CD8-positive, alpha-beta memory T cell (primary cell): ENCODE measurements around the gene FAM83B. TPM values are rescaled to one million over a fixed set of nuclear protein-coding genes. Genes with fewer than 3 reads are reported as not detected.
"Not testable (repeated sequence)": the region's sequence is repeated elsewhere in the genome, so short reads cannot be mapped to it uniquely, and the experiment has no call there.

Source experiments
- CTCF ChIA-PET: fragments of 350-600 bp; sonication (Branson Sonifier 250); formaldehyde crosslinking; loops from one replicate; lab custom pipeline; 2021; ENCODE audit warnings: antibody characterized with exemption; lab: Charles Lee
- POLR2A ChIA-PET: fragments of 350-600 bp; sonication (Branson Sonifier 250); formaldehyde crosslinking; loops from one replicate; lab custom pipeline; 2021; ENCODE audit warnings: antibody characterized with exemption; lab: Charles Lee
- DNase-seq, 5 donors: peaks; one replicate each; pipeline versions ENCODE4 v3.0.0 to v3.0.0-alpha.2; 2020 to 2022; ENCODE audit warnings: mixed read lengths in 1 of 5
- H3K27ac ChIP-seq: one replicate; pipeline ENCODE4 v1.7.0; 2013; ENCODE audit warnings: low read depth, mild to moderate bottlenecking, low read length, moderate library complexity
- H3K27me3 ChIP-seq: 2 replicates; pipeline ENCODE4 v1.7.0; 2013; ENCODE audit warnings: low read length, mild to moderate bottlenecking; ENCODE audit not compliant: insufficient read depth, poor library complexity, severe bottlenecking
- H3K36me3 ChIP-seq: 2 replicates; pipeline ENCODE4 v1.7.0; 2013; ENCODE audit warnings: mild to moderate bottlenecking, low read length, moderate library complexity; ENCODE audit not compliant: insufficient read depth
- H3K4me1 ChIP-seq: 2 replicates; pipeline ENCODE4 v1.7.0; 2013; ENCODE audit warnings: mild to moderate bottlenecking, low read length, moderate library complexity; ENCODE audit not compliant: insufficient read depth
- H3K4me3 ChIP-seq: 2 replicates; pipeline ENCODE4 v1.7.0; 2013; ENCODE audit warnings: mild to moderate bottlenecking, low read length
- H3K9me3 ChIP-seq: 2 replicates; pipeline ENCODE4 v1.7.0; 2013; ENCODE audit warnings: mild to moderate bottlenecking, low read length
- H3K27ac Mint-ChIP-seq, 8 donors: one replicate each; pipeline ENCODE4 v1.8.0; 2020 to 2021; ENCODE audit warnings: mixed read lengths in 8 of 8, mild to moderate bottlenecking in 6 of 8, inconsistent platforms in 3 of 8, moderate library complexity in 3 of 8
- H3K27me3 Mint-ChIP-seq, 2 donors: one replicate each; pipeline ENCODE4 v1.8.0; 2020 to 2021; ENCODE audit warnings: mixed read lengths in 2 of 2, mild to moderate bottlenecking in 1 of 2, moderate library complexity in 1 of 2
- H3K36me3 Mint-ChIP-seq, 3 donors: one replicate each; pipeline ENCODE4 v1.8.0; 2020 to 2021; ENCODE audit warnings: mixed read lengths in 3 of 3, inconsistent platforms in 1 of 3, mild to moderate bottlenecking in 1 of 3
- H3K4me1 Mint-ChIP-seq, 3 donors: one replicate each; pipeline ENCODE4 v1.8.0; 2020 to 2021; ENCODE audit warnings: mixed read lengths in 3 of 3, inconsistent platforms in 1 of 3, mild to moderate bottlenecking in 1 of 3
- H3K4me3 Mint-ChIP-seq, 7 donors: one replicate each; pipeline ENCODE4 v1.8.0; 2020 to 2021; ENCODE audit warnings: mixed read lengths in 7 of 7, mild to moderate bottlenecking in 6 of 7, moderate library complexity in 4 of 7, inconsistent platforms in 2 of 7
- H3K9me3 Mint-ChIP-seq, 5 donors: one replicate each; pipeline ENCODE4 v1.8.0; 2020 to 2022; ENCODE audit warnings: mixed read lengths in 5 of 5, mild to moderate bottlenecking in 3 of 5, moderate library complexity in 2 of 5, inconsistent platforms in 1 of 5
- polyA plus RNA-seq: library from polyadenylated mRNA; unstranded; fragments of 300-500 nt; fragmentation: Illumina TruSeq; gene quantifications from one replicate; pipeline ENCODE4 v1.2.3, GENCODE V29; 2021
- total RNA-seq, 2 experiments: library from RNA; stranded (reverse); gene quantifications; one replicate each; pipeline ENCODE4 v1.2.3, GENCODE V29; 2021

FAM83B gene
- total and polyA plus RNA-seq, 3 experiments from 2014 or later: not detected

DNA sequence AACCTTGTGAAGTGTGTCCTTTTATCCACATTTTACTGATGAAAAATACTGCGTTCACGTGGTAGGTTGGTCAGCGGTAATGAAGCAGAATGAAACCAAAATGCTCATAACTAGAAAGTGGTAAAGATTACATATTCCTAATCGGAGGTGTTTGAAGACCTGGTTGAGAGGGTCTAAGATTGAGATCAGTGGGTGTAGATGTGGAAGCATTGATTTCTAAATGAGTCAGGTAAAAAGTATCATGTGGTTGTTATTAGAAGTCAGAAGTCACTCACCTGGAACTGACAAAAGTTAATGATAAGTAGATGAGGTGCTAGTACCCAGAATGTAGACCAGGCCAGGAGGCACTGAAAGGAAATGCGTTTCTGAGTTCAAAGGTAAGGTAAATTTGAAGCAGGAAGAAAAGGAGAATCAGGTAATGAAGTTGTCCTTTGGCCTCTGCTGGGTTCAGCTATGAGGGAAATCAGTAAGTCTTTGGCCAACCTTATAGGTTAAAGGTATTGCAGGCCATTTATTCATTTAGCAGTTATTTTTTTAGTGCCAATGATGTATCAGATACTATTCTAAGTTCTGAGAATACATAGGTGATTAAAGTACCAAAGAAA lies 31.2 kb downstream of the FAM83B start:
- H3K4me3 Mint-ChIP-seq: no peak overlapping the region
- Histone ChIP-seq H3K27me3 (no peaks in the 10 kb centered on the region), H3K27ac (no peak overlapping the region), H3K4me1 (no peaks in the 10 kb centered on the region), H3K36me3 (no peaks in the 10 kb centered on the region), H3K9me3 (no peaks in the 10 kb centered on the region), H3K4me3 (no peak overlapping the region)
- peaks cover 0 to 15% (median 2%) of the 10 kb centered on the region in 5 donors for H3K9me3 Mint-ChIP-seq
- DNase-seq: no peak
- no peaks in the 10 kb centered on the region for H3K36me3 Mint-ChIP-seq
- H3K4me1 Mint-ChIP-seq: no peaks in the 10 kb centered on the region
- ChIA-PET POLR2A (no interaction called here), CTCF (no interaction called here)
- no peaks in the 10 kb centered on the region for H3K27me3 Mint-ChIP-seq
- H3K27ac Mint-ChIP-seq: no peak overlapping the region

DNA sequence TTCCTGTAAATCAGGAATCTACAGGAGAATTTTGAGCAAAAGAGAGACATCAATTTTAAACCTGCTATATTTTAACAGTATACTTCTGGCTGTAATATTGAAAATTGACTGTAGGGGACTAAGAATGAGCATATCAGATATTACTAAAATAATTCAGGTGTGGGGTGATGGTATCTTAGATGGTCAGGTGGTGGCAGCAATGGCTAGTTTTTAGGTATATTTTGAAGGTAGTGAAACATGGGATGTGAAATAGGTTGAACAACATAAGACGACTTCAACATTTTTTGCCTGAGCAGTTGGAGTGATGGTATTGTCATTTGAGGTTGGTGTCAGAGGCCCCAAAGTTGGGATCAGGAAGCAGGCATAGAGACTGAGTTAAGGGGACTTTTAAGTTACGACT lies 32.1 kb downstream of the FAM83B start:
- POLR2A ChIA-PET: no interaction called here
- CTCF ChIA-PET: no interaction called here
- no peak overlapping the region for H3K4me3 ChIP-seq
- H3K27ac ChIP-seq: no peak overlapping the region
- no peaks in the 10 kb centered on the region for H3K4me1 ChIP-seq
- no peak overlapping the region for H3K4me3 Mint-ChIP-seq
- peaks cover 0 to 15% (median 2%) of the 10 kb centered on the region in 5 donors for H3K9me3 Mint-ChIP-seq
- no peaks in the 10 kb centered on the region for H3K9me3 ChIP-seq
- no peak for DNase-seq
- no peaks in the 10 kb centered on the region for H3K36me3 Mint-ChIP-seq
- no peak overlapping the region for H3K27ac Mint-ChIP-seq
- H3K4me1 Mint-ChIP-seq: no peaks in the 10 kb centered on the region
- no peaks in the 10 kb centered on the region for H3K27me3 ChIP-seq
- no peaks in the 10 kb centered on the region for H3K27me3 Mint-ChIP-seq
- no peaks in the 10 kb centered on the region for H3K36me3 ChIP-seq

DNA sequence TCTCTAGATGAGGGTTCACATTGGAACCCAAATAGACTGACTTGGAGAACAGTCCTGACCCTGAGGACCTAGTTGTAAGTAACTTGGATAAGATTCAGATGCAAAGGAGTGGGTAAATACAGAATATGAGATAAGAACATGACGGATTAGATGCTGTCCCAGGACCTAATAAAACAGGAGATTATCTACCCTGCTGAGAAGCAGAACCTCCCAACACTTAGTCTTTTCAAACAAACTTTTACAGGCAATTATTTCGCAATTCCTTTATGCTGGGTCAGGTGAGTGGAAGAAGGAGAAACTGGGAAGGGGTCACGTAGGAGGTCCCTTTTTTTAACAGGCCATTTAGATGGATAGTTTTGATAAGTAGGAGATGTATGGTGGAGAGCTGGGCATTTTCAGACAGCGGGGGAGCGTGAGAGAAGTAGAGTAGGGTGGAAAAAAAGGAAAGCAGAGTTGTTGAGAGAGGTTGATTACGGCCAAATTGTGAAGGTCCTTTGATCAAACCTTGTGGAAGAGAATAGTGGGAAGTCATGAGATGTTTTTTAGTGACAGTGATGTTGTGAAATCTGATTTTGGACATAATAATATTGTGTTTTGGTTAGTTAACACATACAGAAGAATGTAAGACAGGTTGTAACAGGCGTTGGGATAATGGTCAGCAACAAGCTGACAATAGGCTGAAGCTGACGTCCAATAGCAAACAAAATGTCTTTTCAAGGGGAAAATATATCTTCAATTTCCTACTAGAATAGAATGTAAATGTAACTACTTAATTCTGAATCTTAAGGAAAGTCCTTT lies 32.8 kb downstream of the FAM83B start:
- ChIA-PET CTCF (no interaction called here), POLR2A (no interaction called here)
- no peak for DNase-seq
- no peaks in the 10 kb centered on the region for H3K9me3 ChIP-seq
- H3K27me3 ChIP-seq: no peaks in the 10 kb centered on the region
- H3K4me1 ChIP-seq: no peaks in the 10 kb centered on the region
- H3K27me3 Mint-ChIP-seq: no peaks in the 10 kb centered on the region
- no peaks in the 10 kb centered on the region for H3K4me1 Mint-ChIP-seq
- H3K27ac ChIP-seq: no peak overlapping the region
- H3K27ac Mint-ChIP-seq: no peak overlapping the region
- no peaks in the 10 kb centered on the region for H3K36me3 Mint-ChIP-seq
- no peak overlapping the region for H3K4me3 ChIP-seq
- H3K4me3 Mint-ChIP-seq: no peak overlapping the region
- peaks cover 0 to 15% (median 2%) of the 10 kb centered on the region in 5 donors for H3K9me3 Mint-ChIP-seq
- H3K36me3 ChIP-seq: no peaks in the 10 kb centered on the region

DNA sequence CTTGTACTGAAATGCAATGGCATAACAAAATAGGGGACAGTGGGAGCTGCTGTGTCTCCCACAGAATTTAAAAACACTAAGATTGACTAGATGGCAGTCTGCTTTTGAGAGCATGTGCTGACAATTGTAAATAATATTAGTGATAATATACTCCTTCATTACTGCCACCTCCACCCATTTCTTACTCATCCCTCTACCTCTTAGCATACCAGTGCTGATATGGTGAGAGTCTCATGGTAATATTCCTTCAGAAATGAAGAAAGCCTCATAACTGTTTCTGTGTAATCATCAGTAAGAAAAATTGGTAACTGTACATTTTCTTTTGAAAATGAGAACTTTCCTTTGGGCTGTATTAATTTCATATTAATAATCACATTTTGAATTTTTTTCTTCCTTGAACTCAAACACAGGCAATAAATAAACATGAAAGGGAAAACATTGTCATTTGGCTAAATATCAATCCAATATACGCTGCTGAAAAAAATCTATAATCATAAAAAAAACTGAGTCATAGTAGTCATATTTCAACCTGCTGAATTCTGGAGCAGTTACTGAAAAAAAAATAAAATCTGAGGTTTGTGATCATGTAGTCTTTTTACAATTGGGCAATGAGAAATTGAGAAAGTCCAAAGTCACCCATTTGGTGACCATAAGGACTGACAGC lies 34.6 kb downstream of the FAM83B start:
- no peaks in the 10 kb centered on the region for H3K9me3 ChIP-seq
- no peaks in the 10 kb centered on the region for H3K36me3 Mint-ChIP-seq
- H3K4me3 Mint-ChIP-seq: no peak overlapping the region
- no peak overlapping the region for H3K27ac Mint-ChIP-seq
- ChIA-PET POLR2A (no interaction called here), CTCF (no interaction called here)
- peaks cover 2 to 13% (median 3%) of the 10 kb centered on the region in 5 donors for H3K9me3 Mint-ChIP-seq
- H3K27me3 ChIP-seq: no peaks in the 10 kb centered on the region
- no peaks in the 10 kb centered on the region for H3K36me3 ChIP-seq
- no peaks in the 10 kb centered on the region for H3K4me1 ChIP-seq
- no peak for DNase-seq
- no peaks in the 10 kb centered on the region for H3K4me1 Mint-ChIP-seq
- no peak overlapping the region for H3K4me3 ChIP-seq
- H3K27me3 Mint-ChIP-seq: no peaks in the 10 kb centered on the region
- no peak overlapping the region for H3K27ac ChIP-seq

DNA sequence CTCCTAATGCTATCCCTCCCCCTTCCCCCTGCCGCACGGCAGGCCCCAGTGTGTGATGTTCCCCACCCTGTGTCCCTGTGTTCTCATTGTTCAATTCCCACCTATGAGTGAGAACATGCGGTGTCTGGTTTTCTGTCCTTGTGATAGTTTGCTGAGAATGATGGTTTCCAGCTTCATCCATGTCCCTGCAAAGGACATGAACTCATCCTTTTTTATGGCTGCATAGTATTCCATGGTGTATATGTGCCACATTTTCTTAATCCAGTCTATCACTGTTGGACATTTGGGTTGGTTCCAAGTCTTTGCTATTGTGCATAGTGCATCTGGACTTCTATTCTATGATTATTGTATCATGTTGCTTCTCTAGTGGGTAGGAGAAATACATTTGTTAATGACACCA lies 35.3 kb downstream of the FAM83B start:
- H3K27me3 ChIP-seq, DNase-seq, H3K27ac ChIP-seq, H3K36me3 ChIP-seq, H3K4me3 Mint-ChIP-seq, H3K4me1 ChIP-seq, H3K4me3 ChIP-seq, H3K9me3 ChIP-seq, CTCF ChIA-PET, POLR2A ChIA-PET, H3K27me3 Mint-ChIP-seq, H3K36me3 Mint-ChIP-seq, H3K4me1 Mint-ChIP-seq, H3K27ac Mint-ChIP-seq: not testable (repeated sequence)
- H3K9me3 Mint-ChIP-seq: peaks cover 2 to 15% (median 3%) of the 10 kb centered on the region in 5 donors

DNA sequence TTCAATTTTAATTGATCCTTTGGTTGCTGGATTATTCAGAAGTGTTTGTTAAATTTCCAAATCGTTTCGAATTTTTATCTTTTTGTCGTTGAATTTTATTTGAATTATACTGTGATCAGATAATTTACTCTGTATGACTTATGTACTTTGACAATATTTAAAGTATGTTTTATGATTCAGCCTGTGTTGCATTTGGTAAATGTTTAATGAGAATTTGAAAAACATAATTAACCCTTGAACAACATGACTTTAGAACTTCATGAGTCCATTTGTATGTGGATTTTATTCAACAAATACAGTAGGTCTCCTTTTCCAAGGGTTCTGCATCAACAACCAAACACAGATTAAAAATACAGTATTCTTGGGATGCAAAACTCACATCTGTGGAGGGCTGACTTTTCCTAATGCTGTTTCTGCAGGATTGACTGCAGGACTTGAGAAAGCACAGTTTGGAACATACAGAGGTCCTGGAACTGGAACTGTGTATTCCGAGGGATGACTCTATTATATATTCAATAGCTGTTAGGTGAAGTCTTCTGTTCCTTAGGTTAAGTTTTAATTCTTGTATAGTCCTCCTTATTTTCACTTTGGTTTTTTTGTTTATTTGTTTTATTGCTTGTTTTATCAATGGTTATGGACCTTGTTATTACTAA lies 40.5 kb downstream of the FAM83B start:
- peaks cover 1 to 27% (median 8%) of the 10 kb centered on the region in 5 donors for H3K9me3 Mint-ChIP-seq
- H3K36me3 Mint-ChIP-seq: no peaks in the 10 kb centered on the region
- H3K4me1 Mint-ChIP-seq: no peaks in the 10 kb centered on the region
- no peak overlapping the region for H3K27ac Mint-ChIP-seq
- Histone ChIP-seq H3K9me3 (no peaks in the 10 kb centered on the region), H3K27ac (no peak overlapping the region), H3K4me3 (no peak overlapping the region), H3K4me1 (no peaks in the 10 kb centered on the region), H3K36me3 (no peaks in the 10 kb centered on the region), H3K27me3 (no peaks in the 10 kb centered on the region)
- CTCF ChIA-PET: no interaction called here
- no peaks in the 10 kb centered on the region for H3K27me3 Mint-ChIP-seq
- H3K4me3 Mint-ChIP-seq: no peak overlapping the region
- POLR2A ChIA-PET: no interaction called here
- DNase-seq: no peak

DNA sequence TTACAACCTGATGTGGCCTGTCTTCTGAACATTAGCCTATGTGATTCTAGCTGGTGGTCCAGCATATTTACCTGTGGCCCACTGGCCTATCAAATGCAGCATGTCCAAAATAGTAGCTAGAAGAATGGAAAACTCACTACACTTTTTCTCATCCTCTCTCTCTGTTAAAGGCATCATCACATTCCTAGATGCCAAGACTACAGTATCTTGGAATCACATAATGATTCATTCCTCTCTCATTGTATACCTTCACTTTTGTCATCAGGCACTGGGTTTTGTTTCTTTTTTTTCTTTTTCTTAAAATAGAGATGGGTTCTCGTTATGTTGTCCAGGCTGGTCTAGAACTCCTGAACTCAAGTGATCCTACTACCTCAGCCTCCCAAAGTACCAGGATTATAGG lies 45.0 kb downstream of the FAM83B start:
- Mint-ChIP-seq H3K4me3 (no peak overlapping the region), H3K36me3 (no peaks in the 10 kb centered on the region), H3K27me3 (no peaks in the 10 kb centered on the region), H3K9me3 (peaks cover 6 to 29% (median 6%) of the 10 kb centered on the region in 5 donors), H3K27ac (no peak overlapping the region), H3K4me1 (no peaks in the 10 kb centered on the region)
- Histone ChIP-seq H3K36me3 (no peaks in the 10 kb centered on the region), H3K9me3 (no peaks in the 10 kb centered on the region), H3K4me3 (no peak overlapping the region), H3K4me1 (no peaks in the 10 kb centered on the region), H3K27ac (no peak overlapping the region), H3K27me3 (no peaks in the 10 kb centered on the region)
- no peak for DNase-seq
- CTCF ChIA-PET: no interaction called here
- POLR2A ChIA-PET: no interaction called here

DNA sequence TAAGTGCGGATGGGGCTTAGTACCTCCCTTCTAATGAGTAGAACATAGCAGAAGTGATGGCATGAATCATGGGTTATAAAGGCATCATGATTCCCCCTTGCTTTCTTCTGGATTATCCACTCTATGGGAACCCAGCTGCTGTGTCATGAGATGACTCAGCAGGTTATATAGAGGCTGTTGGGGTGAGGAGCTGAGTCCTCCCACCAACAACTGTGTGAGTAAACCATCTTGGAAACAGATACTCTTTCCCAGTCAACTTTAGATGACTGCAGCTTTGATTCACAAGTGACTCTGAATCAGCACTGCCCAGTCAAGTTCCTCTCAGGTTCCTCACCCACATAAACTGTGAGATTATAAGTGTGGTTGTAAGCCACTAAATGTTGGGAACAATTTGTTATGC lies 46.3 kb downstream of the FAM83B start:
- H3K36me3 Mint-ChIP-seq: no peaks in the 10 kb centered on the region
- no peak overlapping the region for H3K27ac ChIP-seq
- no peaks in the 10 kb centered on the region for H3K9me3 ChIP-seq
- H3K36me3 ChIP-seq: no peaks in the 10 kb centered on the region
- no peak for DNase-seq
- no peaks in the 10 kb centered on the region for H3K4me1 Mint-ChIP-seq
- H3K27me3 Mint-ChIP-seq: no peaks in the 10 kb centered on the region
- CTCF ChIA-PET: no interaction called here
- no peak overlapping the region for H3K4me3 ChIP-seq
- no peaks in the 10 kb centered on the region for H3K27me3 ChIP-seq
- peaks cover 6 to 32% (median 6%) of the 10 kb centered on the region in 5 donors for H3K9me3 Mint-ChIP-seq
- H3K4me3 Mint-ChIP-seq: no peak overlapping the region
- no peak overlapping the region for H3K27ac Mint-ChIP-seq
- no peaks in the 10 kb centered on the region for H3K4me1 ChIP-seq
- POLR2A ChIA-PET: no interaction called here
